Left ventricle myocardium inferior (tissue), 1 donor: ENCODE measurements around the gene DNAJC3. TPM values are rescaled to one million over a fixed set of nuclear protein-coding genes. Genes with fewer than 3 reads are reported as not detected.

Experiments
- DNase-seq: peaks from one replicate; pipeline ENCODE4 v3.0.0-alpha.2; 2020
- H3K27ac ChIP-seq: fragments of 200-600 bp; replicated peaks from 2 replicates; pipeline ENCODE4 v1.8.0; 2021
- H3K27me3 ChIP-seq: fragments of 200-600 bp; 2 replicates; pipeline ENCODE4 v1.8.0; 2021; ENCODE audit warnings: low read depth
- H3K36me3 ChIP-seq: fragments of 200-600 bp; 2 replicates; pipeline ENCODE4 v1.8.0; 2021
- H3K4me1 ChIP-seq: fragments of 200-600 bp; 2 replicates; pipeline ENCODE4 v1.8.0; 2021
- H3K4me3 ChIP-seq: fragments of 200-600 bp; 2 replicates; pipeline ENCODE4 v1.8.0; 2021; ENCODE audit warnings: mild to moderate bottlenecking, moderate library complexity
- H3K9me3 ChIP-seq: fragments of 200-600 bp; replicated peaks from 2 replicates; pipeline ENCODE4 v1.8.0; 2021
- intact Hi-C: fragments of 100-400 bp; cut with micrococcal nuclease; formaldehyde crosslinking; loops from one replicate; pipeline ENCODE4 v1.11.0; 2022
- total RNA-seq: library from RNA; stranded (reverse); fragmentation: NEBNext Ultra II Directional; extraction: Animal tissue kit (Norgen Biotek cat#: 25700); gene quantifications from one replicate; pipeline ENCODE4 v1.2.1, GENCODE V29; 2021
- TF ChIP-seq, protein P1 (sequence below): fragments of 200-600 bp; IDR thresholded peaks from 2 replicates; pipeline ENCODE4 v1.8.0; 2021; ENCODE audit warnings: antibody characterized with exemption, mild to moderate bottlenecking, borderline replicate concordance
- donor health status: DM: no; HTN: yes; CAD: no; lungs with severe emphysema.

Gene DNAJC3
- total RNA-seq, 1 donor from 2014 or later = 31.5 TPM

- Histone ChIP-seq H3K27ac (no peak overlapping the region), H3K4me3 (no peak overlapping the region), H3K36me3 (peaks cover 45% of the 10 kb centered on the region), H3K27me3 (no peaks in the 10 kb centered on the region), H3K4me1 (no peaks in the 10 kb centered on the region), H3K9me3 (no peaks in the 10 kb centered on the region)
- DNase-seq = no peak
- intact Hi-C loops = no loop called here
- TF ChIP-seq, protein P1, sequence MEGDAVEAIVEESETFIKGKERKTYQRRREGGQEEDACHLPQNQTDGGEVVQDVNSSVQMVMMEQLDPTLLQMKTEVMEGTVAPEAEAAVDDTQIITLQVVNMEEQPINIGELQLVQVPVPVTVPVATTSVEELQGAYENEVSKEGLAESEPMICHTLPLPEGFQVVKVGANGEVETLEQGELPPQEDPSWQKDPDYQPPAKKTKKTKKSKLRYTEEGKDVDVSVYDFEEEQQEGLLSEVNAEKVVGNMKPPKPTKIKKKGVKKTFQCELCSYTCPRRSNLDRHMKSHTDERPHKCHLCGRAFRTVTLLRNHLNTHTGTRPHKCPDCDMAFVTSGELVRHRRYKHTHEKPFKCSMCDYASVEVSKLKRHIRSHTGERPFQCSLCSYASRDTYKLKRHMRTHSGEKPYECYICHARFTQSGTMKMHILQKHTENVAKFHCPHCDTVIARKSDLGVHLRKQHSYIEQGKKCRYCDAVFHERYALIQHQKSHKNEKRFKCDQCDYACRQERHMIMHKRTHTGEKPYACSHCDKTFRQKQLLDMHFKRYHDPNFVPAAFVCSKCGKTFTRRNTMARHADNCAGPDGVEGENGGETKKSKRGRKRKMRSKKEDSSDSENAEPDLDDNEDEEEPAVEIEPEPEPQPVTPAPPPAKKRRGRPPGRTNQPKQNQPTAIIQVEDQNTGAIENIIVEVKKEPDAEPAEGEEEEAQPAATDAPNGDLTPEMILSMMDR = no peak
Observed at GRCh38 chr13:95793781-95794180, 116.8 kb downstream of the DNAJC3 start.

DNA sequence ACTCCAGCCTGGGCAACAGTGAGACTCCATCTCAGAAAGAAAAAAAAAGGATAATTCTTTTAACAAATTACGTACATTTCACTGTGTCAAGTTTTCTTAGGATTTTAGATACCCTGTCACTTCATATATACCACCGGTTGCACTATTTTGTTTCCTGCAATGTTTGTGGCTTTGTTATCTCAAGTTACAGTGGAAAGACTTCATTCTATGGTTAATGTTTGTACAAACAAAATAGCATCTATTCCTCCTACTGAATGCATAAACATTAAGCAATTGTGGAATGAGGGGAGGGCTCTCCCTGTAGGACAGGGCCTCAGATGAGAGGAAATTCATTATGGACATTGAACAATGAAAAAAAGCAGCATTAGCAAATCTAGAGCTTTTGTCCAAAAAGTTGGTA, 120.1 kb downstream of the DNAJC3 start:
- Histone ChIP-seq H3K9me3 (no peaks in the 10 kb centered on the region), H3K36me3 (peaks cover 16% of the 10 kb centered on the region), H3K27ac (no peak overlapping the region), H3K27me3 (no peaks in the 10 kb centered on the region), H3K4me3 (no peak overlapping the region), H3K4me1 (no peaks in the 10 kb centered on the region)
- no peak for DNase-seq
- TF ChIP-seq, protein P1 = no peak
- intact Hi-C loops = no loop called here

DNA sequence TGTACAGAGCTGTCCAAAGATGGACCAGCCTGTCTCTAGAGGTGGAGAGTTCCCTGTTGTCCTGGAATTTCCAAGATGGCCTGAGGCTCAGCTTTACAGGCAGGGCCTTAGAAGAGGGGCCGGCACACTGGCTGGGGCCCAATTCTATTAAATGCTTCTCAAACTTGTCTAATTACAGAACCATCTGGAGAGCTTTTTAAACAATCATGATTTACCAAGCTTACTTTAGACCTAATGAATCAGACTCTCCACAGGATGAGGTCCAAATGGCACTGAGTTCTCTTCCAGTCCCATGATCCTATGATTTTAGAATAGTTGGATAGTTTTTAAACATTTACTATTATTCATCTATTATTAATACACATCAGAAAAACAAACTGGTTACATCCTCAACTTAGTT, 123.5 kb downstream of the DNAJC3 start:
- TF ChIP-seq, protein P1 = no peak
- Histone ChIP-seq H3K27me3 (no peaks in the 10 kb centered on the region), H3K9me3 (peaks cover 11% of the 10 kb centered on the region), H3K36me3 (no peaks in the 10 kb centered on the region), H3K27ac (no peak overlapping the region), H3K4me1 (no peaks in the 10 kb centered on the region), H3K4me3 (no peak overlapping the region)
- intact Hi-C loops = no loop called here
- no peak for DNase-seq

GRCh38 chr13:95801825-95802224, 124.9 kb downstream of the DNAJC3 start:
- H3K27ac ChIP-seq = no peak overlapping the region
- no peak overlapping the region for H3K4me3 ChIP-seq
- intact Hi-C loops = no loop called here
- no peaks in the 10 kb centered on the region for H3K27me3 ChIP-seq
- H3K9me3 ChIP-seq = peaks cover 25% of the 10 kb centered on the region
- TF ChIP-seq, protein P1 = no peak
- DNase-seq = no peak
- no peaks in the 10 kb centered on the region for H3K4me1 ChIP-seq
- H3K36me3 ChIP-seq = peaks cover 8% of the 10 kb centered on the region

- Histone ChIP-seq H3K4me1 (no peaks in the 10 kb centered on the region), H3K27me3 (no peaks in the 10 kb centered on the region), H3K9me3 (peaks cover 48% of the 10 kb centered on the region), H3K4me3 (no peak overlapping the region), H3K36me3 (peaks cover 27% of the 10 kb centered on the region), H3K27ac (no peak overlapping the region)
- no peak for DNase-seq
- intact Hi-C loops = no loop called here
- TF ChIP-seq, protein P1 = no peak
Observed at GRCh38 chr13:95805921-95806320, 129.0 kb downstream of the DNAJC3 start.

- TF ChIP-seq, protein P1 = no peak
- Histone ChIP-seq H3K9me3 (peaks cover 65% of the 10 kb centered on the region), H3K36me3 (peaks cover 49% of the 10 kb centered on the region), H3K27me3 (no peaks in the 10 kb centered on the region), H3K4me1 (no peaks in the 10 kb centered on the region), H3K27ac (no peak overlapping the region), H3K4me3 (no peak overlapping the region)
- DNase-seq = no peak
- intact Hi-C loops = no loop called here
Observed at GRCh38 chr13:95809429-95809828, 132.5 kb downstream of the DNAJC3 start.
